ENCODE data around the gene SEMA3D.

DNA sequence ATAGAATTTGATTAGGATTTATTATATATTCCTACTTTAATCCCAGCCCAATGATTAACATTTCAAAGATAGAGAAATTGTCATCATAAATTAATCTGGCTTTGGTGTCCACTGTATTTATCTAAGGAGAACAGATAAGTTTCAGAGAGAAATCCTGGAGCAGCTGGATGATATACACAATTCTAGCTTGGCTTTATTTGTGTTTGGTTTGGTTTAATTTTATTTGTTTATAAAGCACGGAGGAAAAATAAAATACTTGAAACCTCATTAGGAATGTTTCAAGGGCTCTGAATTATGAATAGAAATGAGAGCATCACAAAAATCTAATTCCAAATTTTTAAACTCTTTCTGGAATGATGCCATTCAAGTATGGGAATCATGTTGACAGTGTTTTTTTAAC lies 42.1 kb downstream of the SEMA3D start:
- TF ChIP-seq POLR2A (IDR thresholded peaks at IDR 0.05; ENCODE audit: extremely low read depth, insufficient read length) (no peak), MYC (IDR thresholded peaks at IDR 0.05; ENCODE audit: low read depth, low read length) (no peak)
- TF ChIP-seq, protein P1, sequence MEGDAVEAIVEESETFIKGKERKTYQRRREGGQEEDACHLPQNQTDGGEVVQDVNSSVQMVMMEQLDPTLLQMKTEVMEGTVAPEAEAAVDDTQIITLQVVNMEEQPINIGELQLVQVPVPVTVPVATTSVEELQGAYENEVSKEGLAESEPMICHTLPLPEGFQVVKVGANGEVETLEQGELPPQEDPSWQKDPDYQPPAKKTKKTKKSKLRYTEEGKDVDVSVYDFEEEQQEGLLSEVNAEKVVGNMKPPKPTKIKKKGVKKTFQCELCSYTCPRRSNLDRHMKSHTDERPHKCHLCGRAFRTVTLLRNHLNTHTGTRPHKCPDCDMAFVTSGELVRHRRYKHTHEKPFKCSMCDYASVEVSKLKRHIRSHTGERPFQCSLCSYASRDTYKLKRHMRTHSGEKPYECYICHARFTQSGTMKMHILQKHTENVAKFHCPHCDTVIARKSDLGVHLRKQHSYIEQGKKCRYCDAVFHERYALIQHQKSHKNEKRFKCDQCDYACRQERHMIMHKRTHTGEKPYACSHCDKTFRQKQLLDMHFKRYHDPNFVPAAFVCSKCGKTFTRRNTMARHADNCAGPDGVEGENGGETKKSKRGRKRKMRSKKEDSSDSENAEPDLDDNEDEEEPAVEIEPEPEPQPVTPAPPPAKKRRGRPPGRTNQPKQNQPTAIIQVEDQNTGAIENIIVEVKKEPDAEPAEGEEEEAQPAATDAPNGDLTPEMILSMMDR (IDR thresholded peaks at IDR 0.05; ENCODE audit: low read depth, low read length) = no peak
